ENCODE results near the gene IQSEC1. TPM values are rescaled to one million over a fixed set of nuclear protein-coding genes. Genes with fewer than 3 reads are reported as not detected.

IQSEC1 gene
- total RNA-seq, 1 experiment from 2014 or later: 28.1 TPM

- TF ChIP-seq ATF3 (IDR thresholded peaks at IDR 0.05) (no peak), ZFX (IDR thresholded peaks at IDR 0.05) (no peak), POLR2AphosphoS5 (IDR thresholded peaks at IDR 0.05; ENCODE audit: low read depth, low read length) (no peak), SRF (IDR thresholded peaks at IDR 0.05; ENCODE audit: low read depth) (no peak), ZBTB33 (IDR thresholded peaks at IDR 0.05; ENCODE audit: extremely low read depth, insufficient replicate concordance, low read length) (no peak), YY1 (IDR thresholded peaks at IDR 0.05; ENCODE audit: extremely low read depth, insufficient replicate concordance, low read depth, low read length) (no peak), JUND (IDR thresholded peaks at IDR 0.05) (no peak), POLR2A (IDR thresholded peaks at IDR 0.05; ENCODE audit: borderline replicate concordance, extremely low read depth, insufficient read depth, insufficient read length) (no peak)
- BruUV-seq (replicated peaks): no TSS peak
- H3K9ac ChIP-seq (ENCODE audit: low read length): no peak overlapping the region
- H3K36me3 ChIP-seq (ENCODE audit: control insufficient read depth in 1 of 2, insufficient read depth in 2 of 2, low read length in 2 of 2): no peaks in the 10 kb centered on the region
- peaks cover 11 to 14% of the 10 kb centered on the region in 2 experiments; a peak in 3 of 4 replicates for H3K4me1 ChIP-seq (ENCODE audit: control insufficient read depth in 1 of 2, insufficient read depth in 2 of 2, low read length in 2 of 2)
- no peaks in the 10 kb centered on the region for H3K9me3 ChIP-seq (ENCODE audit: control insufficient read depth in 1 of 2, insufficient read depth in 1 of 2, low read depth in 1 of 2, low read length in 2 of 2)
- H3K79me2 ChIP-seq (ENCODE audit: insufficient read depth, low read length): no peaks in the 10 kb centered on the region
- POLR2A ChIA-PET: interaction anchor here (1.5 kb wide), 1 partner anchor 12 kb away, joined by 6 read pairs; no protein-coding TSS in a partner anchor
- H3K9me2 ChIP-seq (ENCODE audit: insufficient read depth): no peaks in the 10 kb centered on the region
- no peak for DNase-seq (ENCODE audit: low read depth, low spot score)
- ATAC-seq: no peak
- no peaks in the 10 kb centered on the region for H3K27me3 ChIP-seq (ENCODE audit: insufficient read depth, low read length)
- no peak overlapping the region for H3K4me3 ChIP-seq (replicated peaks in 1 of 2; ENCODE audit: low read depth in 1 of 2, low read length in 2 of 2)
- CTCF ChIA-PET: interaction anchor here (0.9 kb wide), 1 partner anchor 17 kb away, joined by 3 read pairs; no protein-coding TSS in a partner anchor
- RAD21 ChIA-PET (ENCODE audit: low non-redundant PET in 1 of 2, low total read pairs in 2 of 2, uncharacterized antibody in 2 of 2, unreplicated experiment in 2 of 2): no interaction called here
- H4K20me1 ChIP-seq (ENCODE audit: insufficient read depth): no peaks in the 10 kb centered on the region
- H3K4me2 ChIP-seq (ENCODE audit: low read length): no peak overlapping the region
- intact Hi-C loops (cut with micrococcal nuclease): no loop called here
- no peak overlapping the region for H2AFZ ChIP-seq (ENCODE audit: low read depth, low read length, poor library complexity, severe bottlenecking)
- no peak overlapping the region for H3K27ac ChIP-seq (ENCODE audit: low read depth, low read length)
Observed at GRCh38 chr3:13012221-13012691, 61.0 kb downstream of the IQSEC1 start.
